HG03520 (cell line): Measurements from ENCODE around the gene ARL5B.

Experiments
- ATAC-seq: cut with Tn5 transposase; IDR thresholded peaks from one replicate; pipeline ENCODE4 v1.9.1; 2021; ENCODE audit warnings: mild to moderate bottlenecking, moderate library complexity; ENCODE audit not compliant: unreplicated experiment

Gene ARL5B

DNA sequence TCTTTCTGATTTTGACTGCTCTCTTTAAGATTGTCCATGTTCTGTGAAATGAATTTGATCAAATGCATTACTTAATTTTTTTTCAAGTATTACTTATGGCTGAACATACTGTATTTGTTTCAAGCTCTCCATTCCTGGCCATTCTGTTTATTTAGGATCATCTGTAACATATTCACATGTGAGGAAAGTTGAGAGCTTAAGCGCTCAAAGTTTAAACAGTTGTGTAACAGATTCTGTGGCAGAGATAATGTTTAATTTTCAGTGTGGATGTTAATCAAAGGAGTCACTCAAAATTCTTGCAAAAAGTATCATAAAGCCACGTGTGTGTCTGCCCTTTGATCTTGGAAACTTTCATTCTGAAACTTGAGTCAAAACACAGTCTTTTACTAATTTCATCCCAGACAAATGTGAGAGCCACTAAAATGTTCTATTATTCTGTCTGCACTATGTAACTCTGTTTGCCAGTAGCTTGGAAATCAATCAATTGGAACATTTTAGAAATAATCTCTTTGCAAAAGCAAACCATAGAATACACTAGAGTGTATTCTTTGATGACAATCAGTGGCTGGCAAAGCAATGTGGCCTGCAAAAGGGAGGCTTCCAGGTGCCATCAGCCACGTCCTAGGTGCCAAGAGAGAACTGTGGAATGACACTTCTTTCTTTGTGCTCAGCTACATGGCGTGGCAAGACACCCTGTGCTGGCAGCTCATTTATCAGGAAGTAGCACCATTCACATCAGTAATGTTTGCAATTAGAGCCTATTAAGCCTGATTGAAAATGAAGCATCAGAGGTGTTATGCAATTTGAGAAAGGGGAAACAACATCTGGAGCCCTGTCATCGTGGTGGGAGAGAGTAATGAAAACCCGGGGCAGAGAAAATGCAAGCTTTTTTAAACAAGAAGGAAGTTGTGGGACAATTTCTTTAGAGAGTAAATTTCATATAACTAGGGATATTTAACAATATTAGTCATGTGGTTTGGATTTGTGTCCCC, 40.9 kb downstream of the ARL5B start:
- no peak for ATAC-seq

DNA sequence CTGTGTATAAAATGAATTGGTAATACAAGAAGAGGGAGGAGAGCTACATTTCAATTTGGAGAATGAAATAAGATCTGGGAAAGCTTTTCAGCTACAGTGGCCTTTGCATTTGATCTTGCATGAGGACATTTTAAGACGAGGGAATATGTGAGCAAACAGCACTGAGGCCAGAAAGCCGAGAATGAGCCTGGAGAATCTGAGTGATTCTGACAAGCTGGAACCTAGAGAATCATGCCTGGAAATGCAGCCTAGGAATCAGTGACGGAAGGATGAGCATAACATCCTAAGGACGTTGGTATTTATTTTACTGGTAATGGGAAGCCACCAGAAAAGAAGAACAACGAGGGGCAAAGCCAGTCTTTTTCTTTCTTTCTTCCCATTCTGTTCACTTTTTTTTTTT, 44.3 kb downstream of the ARL5B start:
- no peak for ATAC-seq

- ATAC-seq = no peak
Measured at GRCh38 chr10:18710201-18710653, 51.0 kb downstream of the ARL5B start.

GRCh38 chr10:18713077-18713476, 53.8 kb downstream of the ARL5B start:
- ATAC-seq = no peak

DNA sequence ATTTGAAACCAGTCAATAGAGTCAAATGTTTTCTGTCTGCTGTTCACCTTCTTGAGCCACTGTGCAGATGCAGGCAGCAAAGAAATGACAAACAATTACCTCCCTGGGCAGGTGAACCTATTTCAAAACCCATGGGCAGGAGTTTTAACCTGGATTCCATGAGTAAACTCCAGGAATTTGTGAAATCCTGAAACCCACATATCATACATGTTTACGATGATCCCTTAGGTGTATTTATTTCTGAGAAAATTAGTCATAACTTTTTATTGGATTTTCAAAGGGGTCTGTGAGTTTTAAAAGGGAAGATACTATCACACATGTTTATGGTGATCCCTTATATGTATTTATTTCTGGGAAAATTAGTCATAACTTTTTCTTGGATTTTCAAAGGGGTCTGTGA, 59.8 kb downstream of the ARL5B start:
- ATAC-seq = no peak

DNA sequence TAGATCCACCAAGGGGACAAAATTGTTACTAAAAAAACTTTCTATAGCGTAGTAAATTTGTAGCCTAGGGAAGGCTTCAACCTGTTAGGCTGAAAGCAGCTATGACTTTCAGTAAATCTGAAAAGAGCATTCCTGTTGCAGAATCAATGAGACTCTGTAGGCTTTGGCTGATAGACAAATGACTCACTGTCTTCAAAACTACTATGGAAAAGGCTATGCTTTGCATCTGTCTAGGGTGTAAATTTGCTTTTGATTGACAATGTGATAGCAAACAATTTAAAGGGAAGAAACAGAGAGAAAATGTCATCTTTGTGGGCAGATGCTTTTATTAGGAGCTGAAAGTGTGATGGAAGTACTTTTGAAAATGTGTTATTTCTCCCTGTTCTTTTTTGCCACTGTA, 60.6 kb downstream of the ARL5B start:
- no peak for ATAC-seq

DNA sequence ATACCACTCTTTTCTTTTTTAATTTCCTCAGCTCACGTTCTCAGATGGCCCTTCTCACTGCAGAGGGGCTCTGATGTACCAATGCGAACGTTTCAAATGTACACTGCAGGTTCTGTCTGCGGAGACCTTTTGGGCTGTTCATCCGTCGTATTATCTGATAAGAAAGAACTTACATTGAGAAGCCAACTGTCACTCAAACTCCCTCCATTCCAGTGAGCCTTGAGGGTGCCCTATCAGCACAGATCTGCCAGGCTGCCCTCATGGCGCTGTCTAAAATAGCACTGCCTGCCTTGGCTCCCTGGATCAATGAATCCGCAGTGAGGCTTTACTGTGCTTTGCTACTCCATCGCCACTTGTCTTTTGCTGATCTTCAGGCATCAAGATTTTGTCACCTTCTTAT, 61.8 kb downstream of the ARL5B start:
- no peak for ATAC-seq

- no peak for ATAC-seq
Measured at GRCh38 chr10:18723801-18724200, 64.6 kb downstream of the ARL5B start.
